ENCODE measurements around the gene EED. TPM values are rescaled to one million over a fixed set of nuclear protein-coding genes. Genes with fewer than 3 reads are reported as not detected.
"Not testable (repeated sequence)": the region's sequence is repeated elsewhere in the genome, so short reads cannot be mapped to it uniquely, and the experiment has no call there.

Gene EED
- total and polyA plus RNA-seq, 9 donors: 14.3 to 24.9 (median 20.0) TPM

DNA sequence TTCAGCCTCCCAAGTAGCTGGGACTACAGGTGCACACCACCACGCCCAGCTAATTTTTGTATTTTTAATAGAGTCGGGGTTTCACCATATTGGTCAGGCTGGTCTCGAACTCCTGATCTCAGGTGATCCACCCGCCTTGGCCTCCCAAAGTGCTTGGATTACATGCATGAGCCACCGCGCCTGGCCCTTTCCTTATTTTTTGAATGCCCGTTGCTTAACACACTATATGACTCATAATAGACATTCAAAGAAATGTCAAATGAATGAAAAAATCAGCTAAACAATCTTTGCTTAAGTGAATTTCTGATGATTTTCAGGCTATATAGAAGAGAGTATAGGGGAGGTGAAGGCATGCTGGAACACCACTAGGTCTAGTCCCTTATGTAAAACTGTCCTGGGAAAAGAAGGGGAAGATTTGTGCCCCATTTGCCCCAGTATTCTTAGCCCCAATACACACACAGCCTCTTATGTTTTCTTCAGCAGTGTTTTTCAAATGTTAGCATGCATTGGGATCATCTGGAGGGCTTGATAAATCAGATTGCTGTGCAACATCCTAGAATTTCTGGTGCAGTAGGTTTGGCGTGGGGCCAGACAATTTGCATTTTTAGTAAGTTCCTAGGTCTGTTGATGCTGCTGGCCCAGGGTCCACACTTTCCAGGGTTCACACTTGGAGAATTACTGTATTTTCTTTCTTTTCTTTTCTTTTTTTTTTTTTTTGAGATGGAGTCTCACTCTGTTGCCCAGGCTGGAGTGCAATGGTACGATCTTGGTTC lies 45.1 kb downstream of the EED start:
- WGBS (ENCODE audit: insufficient coverage): 100% methylated on average over 2 of the region's 9 CpGs
- not testable (repeated sequence) for H3K9me3 ChIP-seq (replicated peaks; ENCODE audit: control insufficient read depth, low read depth, low read length); H3K27ac ChIP-seq (ENCODE audit: low read length); H3K36me3 ChIP-seq (ENCODE audit: control insufficient read depth, insufficient read depth, low read length); H3K4me3 ChIP-seq (ENCODE audit: low read length); H3K4me1 ChIP-seq (ENCODE audit: control insufficient read depth, insufficient read depth, low read length); H3K27me3 ChIP-seq (ENCODE audit: control insufficient read depth, insufficient read depth, low read length); DNase-seq

DNA sequence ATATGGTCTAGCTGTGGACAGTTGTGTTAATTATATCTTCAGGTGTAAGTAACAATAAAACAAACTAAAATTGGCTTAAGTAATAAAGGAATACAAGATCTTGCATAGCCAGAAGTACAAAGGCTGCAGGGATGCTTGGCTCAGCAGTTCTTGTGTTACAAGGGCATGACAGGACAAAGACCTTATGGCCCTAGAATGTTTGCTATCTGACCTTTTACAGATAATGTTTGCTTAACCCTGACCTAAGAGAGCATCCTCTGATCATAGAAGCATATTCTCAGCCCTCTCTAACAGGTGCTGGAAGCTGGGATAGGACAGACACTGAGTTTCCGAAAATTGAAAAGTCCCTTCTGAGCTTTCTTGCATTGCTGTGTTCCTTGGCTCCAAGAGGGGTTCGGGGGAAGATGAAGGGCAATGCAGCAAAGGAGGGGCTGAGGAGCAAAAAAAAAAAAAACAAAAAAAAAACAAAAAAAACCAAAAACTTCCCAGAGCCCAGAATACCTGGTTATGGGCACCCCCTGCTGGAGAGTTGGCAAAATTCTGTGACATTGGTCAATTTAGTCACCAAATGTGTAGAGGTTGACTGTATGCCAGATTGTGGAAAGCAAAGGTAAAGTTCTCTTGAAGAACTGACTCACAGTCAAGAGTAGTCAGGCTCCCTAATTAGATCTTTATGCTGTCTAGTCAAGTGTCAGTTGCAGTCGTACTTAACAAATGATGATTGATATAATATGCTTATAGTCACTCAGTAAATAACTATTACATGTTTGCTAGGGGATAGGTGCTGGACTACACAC lies 47.1 kb downstream of the EED start:
- no peaks in the 10 kb centered on the region for H3K9me3 ChIP-seq (replicated peaks; ENCODE audit: control insufficient read depth, low read depth, low read length)
- H3K4me1 ChIP-seq (ENCODE audit: control insufficient read depth, insufficient read depth, low read length): no peaks in the 10 kb centered on the region
- H3K27me3 ChIP-seq (ENCODE audit: control insufficient read depth, insufficient read depth, low read length): no peaks in the 10 kb centered on the region
- no CpG with 5 or more reads among the region's 3 CpGs for WGBS (ENCODE audit: insufficient coverage)
- no peaks in the 10 kb centered on the region for H3K36me3 ChIP-seq (ENCODE audit: control insufficient read depth, insufficient read depth, low read length)
- DNase-seq: peak; percentile 63
- no peak overlapping the region for H3K4me3 ChIP-seq (ENCODE audit: low read length)
- H3K27ac ChIP-seq (ENCODE audit: low read length): no peak overlapping the region

DNA sequence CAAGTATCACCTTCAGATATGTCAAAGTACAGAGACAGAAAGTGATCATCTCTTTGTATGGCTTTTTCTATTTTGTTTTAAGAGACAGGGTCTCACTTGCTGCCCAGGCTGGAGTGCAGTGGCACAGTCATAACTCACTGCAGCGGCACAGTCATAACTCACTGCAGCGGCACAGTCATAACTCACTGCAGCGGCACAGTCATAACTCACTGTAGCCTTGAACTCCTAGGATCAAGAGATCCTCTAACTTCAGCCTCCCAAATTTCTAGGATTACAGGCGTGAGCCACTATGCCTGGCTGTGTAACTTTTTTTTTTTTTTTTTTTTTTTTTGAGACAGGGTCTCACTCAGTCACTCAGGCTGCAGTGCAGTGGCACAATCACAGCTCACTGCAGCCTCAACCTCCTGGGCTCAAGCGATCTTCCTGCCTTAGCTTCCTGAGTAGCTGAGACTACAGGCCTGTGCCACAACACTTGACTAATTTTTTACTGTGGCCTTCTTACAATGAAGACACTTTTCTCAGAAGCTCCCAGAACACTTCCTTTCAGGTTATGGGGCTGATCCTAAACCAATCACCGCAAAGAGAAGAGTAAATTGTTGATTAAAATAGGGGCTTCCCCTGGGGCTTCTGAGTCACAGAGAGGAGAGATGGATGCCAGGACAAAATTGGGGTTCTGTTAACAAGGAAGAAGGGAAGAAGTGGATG lies 48.5 kb downstream of the EED start:
- no peak for DNase-seq
- no peaks in the 10 kb centered on the region for H3K9me3 ChIP-seq (replicated peaks; ENCODE audit: control insufficient read depth, low read depth, low read length)
- no peaks in the 10 kb centered on the region for H3K27me3 ChIP-seq (ENCODE audit: control insufficient read depth, insufficient read depth, low read length)
- 98% methylated on average over 4 of the region's 6 CpGs for WGBS (ENCODE audit: insufficient coverage)
- H3K36me3 ChIP-seq (ENCODE audit: control insufficient read depth, insufficient read depth, low read length): no peaks in the 10 kb centered on the region
- no peak overlapping the region for H3K27ac ChIP-seq (ENCODE audit: low read length)
- no peaks in the 10 kb centered on the region for H3K4me1 ChIP-seq (ENCODE audit: control insufficient read depth, insufficient read depth, low read length)
- no peak overlapping the region for H3K4me3 ChIP-seq (ENCODE audit: low read length)

DNA sequence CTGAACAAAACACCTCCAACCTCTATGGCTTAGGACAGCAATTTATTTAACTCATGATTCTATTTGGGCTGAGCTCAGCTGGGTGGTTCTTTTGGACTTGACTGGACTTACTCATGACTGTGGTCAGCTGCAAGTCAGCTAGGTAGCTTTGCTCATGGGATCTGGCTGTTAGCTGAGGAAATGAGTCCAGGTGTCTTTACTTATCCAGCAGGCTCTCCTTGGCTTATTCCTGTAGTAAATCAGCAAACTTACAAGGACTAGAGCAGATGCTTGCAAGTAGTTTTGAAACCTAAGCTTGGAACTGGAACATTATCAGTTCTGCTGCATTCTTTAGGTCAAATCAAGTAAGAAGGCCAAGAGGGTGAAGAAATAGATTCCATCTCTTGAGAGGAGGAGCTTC lies 49.5 kb downstream of the EED start:
- Histone ChIP-seq H3K4me1 (ENCODE audit: control insufficient read depth, insufficient read depth, low read length) (no peaks in the 10 kb centered on the region), H3K27me3 (ENCODE audit: control insufficient read depth, insufficient read depth, low read length) (no peaks in the 10 kb centered on the region), H3K4me3 (ENCODE audit: low read length) (no peak overlapping the region), H3K36me3 (ENCODE audit: control insufficient read depth, insufficient read depth, low read length) (no peaks in the 10 kb centered on the region), H3K27ac (ENCODE audit: low read length) (no peak overlapping the region), H3K9me3 (replicated peaks; ENCODE audit: control insufficient read depth, low read depth, low read length) (no peaks in the 10 kb centered on the region)
- DNase-seq: no peak

DNA sequence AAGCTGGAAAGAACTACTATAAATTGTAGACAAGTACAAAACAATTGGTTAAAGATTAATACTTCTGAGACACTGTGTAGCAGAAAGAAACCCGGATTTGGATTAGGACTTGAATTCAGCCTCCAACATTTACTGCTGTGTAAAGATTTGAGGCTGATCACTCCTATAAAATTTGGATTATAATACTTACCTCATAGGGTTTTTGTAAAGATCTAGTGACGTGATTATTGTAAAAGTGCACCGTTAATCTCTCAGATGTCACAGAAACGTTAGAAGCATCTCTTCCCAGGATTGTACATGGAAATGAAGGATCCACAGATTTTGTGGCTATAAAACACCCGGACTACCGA lies 57.2 kb downstream of the EED start:
- DNase-seq: no peak
- Histone ChIP-seq H3K27ac (ENCODE audit: low read length) (no peak overlapping the region), H3K4me1 (ENCODE audit: control insufficient read depth, insufficient read depth, low read length) (no peaks in the 10 kb centered on the region), H3K27me3 (ENCODE audit: control insufficient read depth, insufficient read depth, low read length) (no peaks in the 10 kb centered on the region), H3K9me3 (replicated peaks; ENCODE audit: control insufficient read depth, low read depth, low read length) (no peaks in the 10 kb centered on the region), H3K36me3 (ENCODE audit: control insufficient read depth, insufficient read depth, low read length) (no peaks in the 10 kb centered on the region), H3K4me3 (ENCODE audit: low read length) (peak overlapping the region; percentile 74)
- 0% methylated on average over 4 of the region's 6 CpGs for WGBS (ENCODE audit: insufficient coverage)

DNA sequence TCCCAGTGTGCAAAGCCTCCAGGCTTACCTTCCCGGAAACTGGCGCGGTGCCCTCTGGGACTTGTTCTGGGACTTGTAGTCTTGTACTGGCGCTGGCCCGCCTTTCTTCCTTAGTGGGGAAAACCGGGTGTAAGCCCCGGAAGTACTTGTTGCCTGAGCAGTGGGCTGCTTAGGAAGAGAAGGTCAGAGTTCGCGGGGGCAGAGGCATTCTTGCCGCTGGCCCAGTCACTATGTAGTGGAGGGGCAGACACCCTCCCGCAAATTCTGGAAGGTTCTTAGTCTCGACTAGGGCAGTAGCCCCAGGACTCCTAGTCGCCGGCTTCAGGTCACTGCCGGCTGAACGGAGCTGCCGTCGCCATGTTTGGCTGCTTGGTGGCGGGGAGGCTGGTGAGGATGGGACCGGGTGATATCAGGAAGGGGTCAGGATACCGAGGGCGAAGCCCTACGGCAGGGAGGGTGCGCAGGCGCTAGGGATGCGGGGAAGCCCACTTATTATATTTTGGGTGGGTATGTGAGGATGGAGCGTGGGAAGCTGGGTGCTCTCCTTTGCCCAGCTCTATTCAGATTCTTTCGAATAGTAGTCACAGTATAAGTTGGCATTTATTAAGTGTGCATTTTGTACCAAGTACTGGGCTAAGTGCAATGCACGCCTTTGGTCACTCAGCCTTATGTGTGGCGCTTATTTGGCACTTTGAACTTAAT lies 57.7 kb downstream of the EED start, which contains the start of gene HIKESHI:
HIKESHI (plus strand) TSS at position 149 of the 702 bp plus-strand sequence; CDS start at position 358, 209 bp downstream.
- WGBS (ENCODE audit: insufficient coverage): under 1% methylated on average over 26 of the region's 30 CpGs
- H3K4me1 ChIP-seq (ENCODE audit: control insufficient read depth, insufficient read depth, low read length): no peaks in the 10 kb centered on the region
- no peaks in the 10 kb centered on the region for H3K9me3 ChIP-seq (replicated peaks; ENCODE audit: control insufficient read depth, low read depth, low read length)
- H3K36me3 ChIP-seq (ENCODE audit: control insufficient read depth, insufficient read depth, low read length): no peaks in the 10 kb centered on the region
- H3K27me3 ChIP-seq (ENCODE audit: control insufficient read depth, insufficient read depth, low read length): no peaks in the 10 kb centered on the region
- DNase-seq: peak; percentile 100
- peak within 1 kb of the TSS; percentile 74 for H3K4me3 ChIP-seq (ENCODE audit: low read length)
- H3K27ac ChIP-seq (ENCODE audit: low read length): peak within 1 kb of the TSS; percentile 77

DNA sequence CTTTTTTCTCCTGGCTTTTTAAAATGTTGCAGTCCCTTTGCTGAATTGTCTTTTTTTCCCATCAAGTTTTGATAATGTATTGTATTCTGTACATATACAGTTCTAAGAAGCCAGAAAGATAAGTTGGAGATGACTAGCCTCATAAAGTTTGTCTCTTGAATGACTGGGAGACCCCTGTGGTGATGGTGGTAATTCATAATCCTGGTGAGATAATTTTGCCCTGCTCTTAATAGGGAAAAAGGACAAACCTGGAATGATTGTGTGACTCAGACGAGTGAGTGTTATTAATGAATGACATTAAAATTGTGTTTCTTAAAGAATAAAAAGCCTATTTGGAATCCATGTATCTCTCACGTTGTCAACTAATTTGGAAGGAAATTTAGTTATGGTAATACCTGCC lies 58.7 kb downstream of the EED start:
- Histone ChIP-seq H3K9me3 (replicated peaks; ENCODE audit: control insufficient read depth, low read depth, low read length) (no peaks in the 10 kb centered on the region), H3K27ac (ENCODE audit: low read length) (no peak overlapping the region), H3K4me1 (ENCODE audit: control insufficient read depth, insufficient read depth, low read length) (no peaks in the 10 kb centered on the region), H3K4me3 (ENCODE audit: low read length) (peak overlapping the region; percentile 74), H3K27me3 (ENCODE audit: control insufficient read depth, insufficient read depth, low read length) (no peaks in the 10 kb centered on the region), H3K36me3 (ENCODE audit: control insufficient read depth, insufficient read depth, low read length) (no peaks in the 10 kb centered on the region)
- no CpG with 5 or more reads among the region's 2 CpGs for WGBS (ENCODE audit: insufficient coverage)
- no peak for DNase-seq

DNA sequence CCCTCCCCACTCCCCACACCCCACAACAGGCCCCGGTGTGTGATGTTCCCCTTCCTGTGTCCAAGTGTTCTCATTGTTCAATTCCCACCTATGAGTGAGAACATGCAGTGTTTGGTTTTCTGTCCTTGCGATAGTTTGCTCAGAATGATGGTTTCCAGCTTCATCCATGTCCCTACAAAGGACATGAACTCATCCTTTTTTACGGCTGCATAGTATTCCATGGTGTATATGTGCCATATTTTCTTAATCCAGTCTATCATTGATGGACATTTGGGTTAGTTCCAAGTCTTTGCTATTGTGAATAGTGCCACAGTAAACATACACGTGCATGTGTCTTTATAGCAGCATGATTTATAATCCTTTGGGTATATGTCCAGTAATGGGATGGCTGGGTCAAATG lies 64.2 kb downstream of the EED start:
- WGBS (ENCODE audit: insufficient coverage): no CpG with 5 or more reads among the region's 4 CpGs
- not testable (repeated sequence) for DNase-seq; H3K27me3 ChIP-seq (ENCODE audit: control insufficient read depth, insufficient read depth, low read length); H3K4me3 ChIP-seq (ENCODE audit: low read length); H3K36me3 ChIP-seq (ENCODE audit: control insufficient read depth, insufficient read depth, low read length); H3K4me1 ChIP-seq (ENCODE audit: control insufficient read depth, insufficient read depth, low read length); H3K27ac ChIP-seq (ENCODE audit: low read length); H3K9me3 ChIP-seq (replicated peaks; ENCODE audit: control insufficient read depth, low read depth, low read length)

DNA sequence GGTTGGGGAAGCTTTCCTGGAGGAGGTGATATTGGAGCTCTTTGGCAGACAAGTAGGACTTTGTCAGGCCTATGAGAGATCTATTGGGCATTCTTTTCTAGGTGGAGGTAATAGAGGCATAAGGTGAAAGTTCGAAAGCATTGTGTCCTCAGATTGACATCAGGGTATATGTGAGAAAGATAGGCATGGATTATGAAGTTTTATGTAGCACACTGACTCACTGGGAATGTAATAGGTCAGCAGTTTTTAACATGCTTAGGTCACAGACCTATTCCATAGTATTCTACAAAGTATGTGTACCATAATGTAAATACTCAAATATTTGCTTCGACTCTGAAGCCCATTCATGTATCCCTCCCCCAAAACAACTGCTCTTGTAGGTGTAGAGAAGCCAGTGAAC lies 69.2 kb downstream of the EED start:
- Histone ChIP-seq H3K36me3 (ENCODE audit: control insufficient read depth, insufficient read depth, low read length) (peaks cover 14% of the 10 kb centered on the region), H3K4me3 (ENCODE audit: low read length) (no peak overlapping the region), H3K4me1 (ENCODE audit: control insufficient read depth, insufficient read depth, low read length) (no peaks in the 10 kb centered on the region), H3K27ac (ENCODE audit: low read length) (no peak overlapping the region), H3K9me3 (replicated peaks; ENCODE audit: control insufficient read depth, low read depth, low read length) (no peaks in the 10 kb centered on the region), H3K27me3 (ENCODE audit: control insufficient read depth, insufficient read depth, low read length) (no peaks in the 10 kb centered on the region)
- 100% methylated on average over 1 of the region's 2 CpGs for WGBS (ENCODE audit: insufficient coverage)
- DNase-seq: no peak

DNA sequence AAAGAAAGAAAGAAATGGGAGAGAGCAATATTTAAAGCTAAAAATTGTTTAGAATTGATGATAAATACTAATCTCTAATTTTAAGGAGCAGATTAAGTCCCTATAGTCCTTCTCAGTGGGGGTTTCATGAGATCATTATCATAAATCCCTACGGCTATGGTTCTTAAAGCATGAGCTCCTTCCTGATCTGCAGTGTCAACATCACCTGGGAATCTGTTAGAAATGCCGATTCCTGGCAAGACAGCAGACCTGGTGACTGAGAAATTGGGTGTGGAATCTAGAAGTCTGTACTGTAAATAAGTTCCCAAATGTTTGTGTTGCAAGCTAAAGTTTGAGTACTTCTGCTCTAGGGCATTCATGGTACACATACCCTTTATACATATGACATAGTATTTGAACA lies 70.1 kb downstream of the EED start:
- peaks cover 14% of the 10 kb centered on the region for H3K36me3 ChIP-seq (ENCODE audit: control insufficient read depth, insufficient read depth, low read length)
- no peaks in the 10 kb centered on the region for H3K9me3 ChIP-seq (replicated peaks; ENCODE audit: control insufficient read depth, low read depth, low read length)
- DNase-seq: no peak
- no peaks in the 10 kb centered on the region for H3K4me1 ChIP-seq (ENCODE audit: control insufficient read depth, insufficient read depth, low read length)
- no peaks in the 10 kb centered on the region for H3K27me3 ChIP-seq (ENCODE audit: control insufficient read depth, insufficient read depth, low read length)
- no CpG with 5 or more reads among the region's 2 CpGs for WGBS (ENCODE audit: insufficient coverage)
- H3K27ac ChIP-seq (ENCODE audit: low read length): no peak overlapping the region
- H3K4me3 ChIP-seq (ENCODE audit: low read length): no peak overlapping the region
